Measurements from ENCODE around the gene USP13.

The USP13 gene

GRCh38 chr3:179701176-179701827 is 48.5 kb downstream of the USP13 start:
- DNase-seq, result no peak

- DNase-seq, result no peak
Measured at GRCh38 chr3:179702271-179702947, 49.6 kb downstream of the USP13 start.

- DNase-seq, result no peak
Measured at GRCh38 chr3:179703816-179704215, 51.0 kb downstream of the USP13 start.

- no peak for DNase-seq
Measured at GRCh38 chr3:179706233-179706632, 53.4 kb downstream of the USP13 start.

- DNase-seq, result no peak
Measured at GRCh38 chr3:179710079-179710478, 57.2 kb downstream of the USP13 start.

GRCh38 chr3:179713643-179714090 is 60.8 kb downstream of the USP13 start:
- DNase-seq, result no peak

- no peak for DNase-seq
Measured at GRCh38 chr3:179715582-179715981, 62.7 kb downstream of the USP13 start.

- no peak for DNase-seq
Measured at GRCh38 chr3:179716226-179716625, 63.4 kb downstream of the USP13 start.

- DNase-seq, result no peak
Measured at GRCh38 chr3:179716811-179717210, 64.0 kb downstream of the USP13 start.

- DNase-seq, result no peak
Measured at GRCh38 chr3:179717219-179717618, 64.4 kb downstream of the USP13 start.

- DNase-seq, result no peak
Measured at GRCh38 chr3:179719048-179719734, 66.4 kb downstream of the USP13 start.

GRCh38 chr3:179720196-179720595 is 67.4 kb downstream of the USP13 start:
- no peak for DNase-seq

- DNase-seq, result no peak
Measured at GRCh38 chr3:179723617-179724016, 70.8 kb downstream of the USP13 start.

- no peak for DNase-seq
Measured at GRCh38 chr3:179726075-179726699, 73.3 kb downstream of the USP13 start.

- DNase-seq, result no peak
Measured at GRCh38 chr3:179729086-179729485, 76.2 kb downstream of the USP13 start.

GRCh38 chr3:179729981-179730380 is 77.1 kb downstream of the USP13 start:
- DNase-seq, result no peak

- DNase-seq, result no peak
Measured at GRCh38 chr3:179730506-179730905, 77.7 kb downstream of the USP13 start.

- DNase-seq, result no peak
Measured at GRCh38 chr3:179731544-179731943, 78.7 kb downstream of the USP13 start.

GRCh38 chr3:179732661-179733348 is 80.0 kb downstream of the USP13 start:
- no peak for DNase-seq

GRCh38 chr3:179733797-179734196 is 81.0 kb downstream of the USP13 start:
- DNase-seq, result no peak

GRCh38 chr3:179734497-179735281 is 81.8 kb downstream of the USP13 start:
- DNase-seq, result no peak

GRCh38 chr3:179735321-179735720 is 82.5 kb downstream of the USP13 start:
- DNase-seq, result no peak

Measured in activated CD8-positive, alpha-beta memory T cell treated with anti-CD3 and anti-CD28 coated beads, Interleukin-2, amount 50 U/mL, for 48 hours (primary cell).